Sigmoid colon (tissue), 7 donors: ENCODE measurements around the gene CROT. TPM values are rescaled to one million over a fixed set of nuclear protein-coding genes. Genes with fewer than 3 reads are reported as not detected.

Experiments used
- DNase-seq: peaks from one replicate; pipeline ENCODE4 v3.0.0-alpha.2; 2019
- H3K27ac ChIP-seq, 4 donors: fragments of 200-600 bp; sonication (generic); one replicate each; pipeline ENCODE4 v1.5.1; 2016 to 2019; ENCODE audit warnings: mild to moderate bottlenecking in 1 of 4
- H3K27me3 ChIP-seq, 3 donors: fragments of 200-600 bp; sonication (generic); one replicate each; pipeline ENCODE4 v1.5.1; 2019; ENCODE audit warnings: mild to moderate bottlenecking in 1 of 3
- H3K36me3 ChIP-seq, 4 donors: fragments of 200-600 bp; sonication (generic); one replicate each; pipeline ENCODE4 v1.5.1; 2016 to 2019
- H3K4me1 ChIP-seq, 4 donors: fragments of 200-600 bp; sonication (generic); one replicate each; pipeline ENCODE4 v1.5.1; 2017 to 2019
- H3K4me3 ChIP-seq, 4 donors: fragments of 200-600 bp; sonication (generic); one replicate each; pipeline ENCODE4 v1.5.1; 2017 to 2019; ENCODE audit warnings: mild to moderate bottlenecking in 2 of 4, moderate library complexity in 1 of 4
- H3K9me3 ChIP-seq, 4 donors: fragments of 200-600 bp in 3 of 4; sonication (generic) in 3 of 4; one replicate each; pipeline versions ENCODE4 v1.5.1 to v1.6.1; 2013 to 2019
- CTCF ChIP-seq, 4 experiments: fragments of 450-650 bp in 3 of 4; fragments of 200-600 bp in 1 of 4; IDR thresholded peaks; one replicate each; pipeline ENCODE4 v1.5.1; 2016 to 2019; ENCODE audit warnings: antibody characterized with exemption in 4 of 4, mild to moderate bottlenecking in 3 of 4, moderate library complexity in 2 of 4
- EP300 ChIP-seq, 4 donors: sonication (generic); formaldehyde crosslinking; IDR thresholded peaks; one replicate each; pipeline ENCODE4 v1.6.1; 2017; ENCODE audit warnings: antibody characterized with exemption in 4 of 4
- POLR2A ChIP-seq, 2 donors: fragments of 450-650 bp; IDR thresholded peaks; one replicate each; pipeline ENCODE4 v1.6.1; 2016; ENCODE audit warnings: antibody characterized with exemption in 2 of 2, mild to moderate bottlenecking in 2 of 2, moderate library complexity in 2 of 2
- POLR2AphosphoS5 ChIP-seq, 4 donors: sonication (generic); formaldehyde crosslinking; IDR thresholded peaks; one replicate each; pipeline ENCODE4 v1.6.1; 2017; ENCODE audit warnings: antibody characterized with exemption in 4 of 4
- WGBS, 2 donors: extraction: QIAGEN DNeasy Blood & Tissue Kit; methylation state at CpG; one replicate each; pipeline ENCODE4 v1.1.7; 2013; 5-methylcytosine and 5-hydroxymethylcytosine counted together
- intact Hi-C: fragments of 100-400 bp; cut with DNase I; formaldehyde crosslinking; loops from one replicate; pipeline ENCODE4 v1.15.1; 2023
- polyA plus RNA-seq, 3 donors: library from polyadenylated mRNA; stranded (reverse); fragments of 200-250 nt; gene quantifications; one replicate each; pipeline ENCODE4 v1.2.3, GENCODE V29; 2013
- total RNA-seq, 4 donors: library from RNA; depleted of rRNA; stranded (reverse); fragments of >200 nt; gene quantifications; one replicate each; pipeline ENCODE4 v1.1.0, GENCODE V29; 2016
- donor health status: healthy with polysubstance abuse.
- donor health status: Bipolar disorder and iron deficiency.
- donor health status: healthy.

The CROT gene
- total and polyA plus RNA-seq, 7 donors: 11.9 to 15.6 (median 13.9) TPM

DNA sequence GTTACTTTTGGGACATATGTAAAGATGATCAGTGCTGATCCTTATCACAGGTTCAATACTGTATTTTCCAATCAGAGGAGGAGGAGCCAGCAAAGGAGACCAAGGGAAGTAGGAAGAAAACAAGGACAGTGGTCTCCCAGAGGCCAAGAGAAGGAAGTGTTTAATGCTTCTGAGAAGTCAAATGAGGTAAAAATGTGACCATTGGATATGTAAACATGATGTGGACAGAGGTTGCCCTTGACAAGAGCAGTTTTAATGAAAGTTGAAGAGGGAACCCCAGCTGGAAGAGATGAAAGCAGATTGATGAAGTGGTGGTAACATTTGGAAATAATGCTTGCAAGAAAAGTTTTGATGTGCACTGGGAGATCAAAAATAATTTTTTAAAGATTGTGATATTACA, 18.8 kb downstream of the CROT start:
- Histone ChIP-seq H3K36me3 (peaks cover 0 to 22% (median 0%) of the 10 kb centered on the region in 4 donors), H3K27me3 (no peaks in the 10 kb centered on the region), H3K4me1 (no peaks in the 10 kb centered on the region), H3K4me3 (no peak overlapping the region), H3K27ac (no peak overlapping the region), H3K9me3 (no peaks in the 10 kb centered on the region)
- DNase-seq: no peak
- intact Hi-C loops: no loop called here
- TF ChIP-seq EP300 (IDR thresholded peaks at IDR 0.05): no peak
- TF ChIP-seq POLR2AphosphoS5 (IDR thresholded peaks at IDR 0.05): no peak
- no peak for TF ChIP-seq CTCF (IDR thresholded peaks at IDR 0.05)
- TF ChIP-seq POLR2A (IDR thresholded peaks at IDR 0.05): no peak

DNA sequence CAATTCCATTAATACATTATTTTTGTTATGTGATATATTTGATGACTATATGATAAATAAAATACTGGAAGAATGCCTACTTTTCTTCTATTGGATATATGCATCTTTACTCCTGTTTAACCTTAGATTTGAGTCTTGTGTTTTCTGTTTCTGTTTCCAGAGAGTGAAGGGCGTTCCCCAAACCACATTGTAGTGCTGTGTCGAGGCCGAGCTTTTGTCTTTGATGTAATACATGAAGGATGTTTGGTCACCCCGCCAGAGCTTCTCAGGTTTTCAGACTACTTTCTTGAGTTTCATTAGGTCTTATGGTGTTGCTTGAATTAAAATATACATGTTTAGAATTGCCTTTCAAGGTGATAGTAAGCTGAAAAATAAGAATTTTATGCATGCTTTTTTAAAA, 23.8 kb downstream of the CROT start:
- TF ChIP-seq EP300 (IDR thresholded peaks at IDR 0.05): no peak
- TF ChIP-seq CTCF (IDR thresholded peaks at IDR 0.05): no peak
- TF ChIP-seq POLR2A (IDR thresholded peaks at IDR 0.05): no peak
- TF ChIP-seq POLR2AphosphoS5 (IDR thresholded peaks at IDR 0.05): no peak
- Histone ChIP-seq H3K27me3 (no peaks in the 10 kb centered on the region), H3K36me3 (no peaks in the 10 kb centered on the region), H3K4me3 (no peak overlapping the region), H3K9me3 (no peaks in the 10 kb centered on the region), H3K4me1 (no peaks in the 10 kb centered on the region), H3K27ac (no peak overlapping the region)
- DNase-seq: no peak
- intact Hi-C loops: no loop called here
- 82 to 93% methylated on average over 4 of the region's 4 CpGs for WGBS, 2 donors

GRCh38 chr7:87370660-87371180, 25.3 kb downstream of the CROT start:
- Histone ChIP-seq H3K4me1 (no peaks in the 10 kb centered on the region), H3K36me3 (no peaks in the 10 kb centered on the region), H3K27me3 (no peaks in the 10 kb centered on the region), H3K4me3 (no peak overlapping the region), H3K9me3 (no peaks in the 10 kb centered on the region), H3K27ac (no peak overlapping the region)
- no peak for DNase-seq
- 95 to 97% methylated on average over 1 of the region's 1 CpG for WGBS, 2 donors
- intact Hi-C loops: no loop called here
- TF ChIP-seq CTCF (IDR thresholded peaks at IDR 0.05) (no peak), POLR2A (IDR thresholded peaks at IDR 0.05) (no peak), POLR2AphosphoS5 (IDR thresholded peaks at IDR 0.05) (no peak), EP300 (IDR thresholded peaks at IDR 0.05) (no peak)

DNA sequence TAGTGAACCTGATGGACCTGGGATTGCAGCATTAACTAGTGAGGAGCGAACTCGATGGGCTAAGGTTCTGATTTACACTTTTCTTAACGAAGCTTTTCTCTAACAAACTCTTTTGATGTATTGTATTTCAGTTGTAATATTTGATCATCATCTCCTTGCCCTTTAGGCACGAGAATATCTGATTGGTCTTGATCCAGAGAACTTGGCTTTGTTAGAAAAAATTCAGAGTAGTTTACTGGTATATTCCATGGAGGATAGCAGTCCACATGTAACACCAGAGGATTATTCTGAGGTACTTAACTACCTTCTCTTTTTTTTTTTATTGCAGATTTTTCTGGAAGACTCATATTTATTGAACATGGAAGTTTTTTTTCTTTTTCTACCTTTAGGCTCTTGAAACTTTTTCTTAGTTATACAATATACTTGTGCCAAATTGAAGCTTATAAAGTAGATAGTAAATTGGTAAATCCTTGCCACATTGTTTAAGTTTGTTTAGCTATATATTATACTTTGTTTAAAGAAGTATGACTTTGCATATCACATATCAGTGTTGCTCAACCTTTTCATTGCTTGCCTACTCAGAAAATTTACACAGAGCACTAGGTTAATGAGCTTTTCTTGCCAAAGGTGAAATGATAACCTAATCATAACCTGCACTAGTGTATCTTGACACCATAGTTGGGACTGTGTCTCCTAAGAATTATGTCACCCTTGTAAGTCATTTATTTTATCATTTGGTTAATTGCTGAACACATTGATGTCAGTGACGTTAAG, 30.4 kb downstream of the CROT start:
- H3K36me3 ChIP-seq: peaks cover 0 to 26% (median 0%) of the 10 kb centered on the region in 4 donors
- DNase-seq: no peak
- intact Hi-C loops: no loop called here
- WGBS, 2 donors: 73 to 88% methylated on average over 5 of the region's 5 CpGs
- H3K27me3 ChIP-seq: no peaks in the 10 kb centered on the region
- H3K4me3 ChIP-seq: no peak overlapping the region
- no peak for TF ChIP-seq CTCF (IDR thresholded peaks at IDR 0.05)
- TF ChIP-seq EP300 (IDR thresholded peaks at IDR 0.05): no peak
- TF ChIP-seq POLR2AphosphoS5 (IDR thresholded peaks at IDR 0.05): no peak
- no peak for TF ChIP-seq POLR2A (IDR thresholded peaks at IDR 0.05)
- H3K9me3 ChIP-seq: no peaks in the 10 kb centered on the region
- H3K4me1 ChIP-seq: no peaks in the 10 kb centered on the region
- no peak overlapping the region for H3K27ac ChIP-seq
